Sigmoid colon (tissue), 7 donors: Measurements from ENCODE around the gene PHACTR3. TPM values are rescaled to one million over a fixed set of nuclear protein-coding genes. Genes with fewer than 3 reads are reported as not detected.

Source experiments
- DNase-seq: peaks from one replicate; pipeline ENCODE4 v3.0.0-alpha.2; 2019
- H3K27ac ChIP-seq, 4 donors: fragments of 200-600 bp; sonication (generic); one replicate each; pipeline ENCODE4 v1.5.1; 2016 to 2019; ENCODE audit warnings: mild to moderate bottlenecking in 1 of 4
- H3K27me3 ChIP-seq, 3 donors: fragments of 200-600 bp; sonication (generic); one replicate each; pipeline ENCODE4 v1.5.1; 2019; ENCODE audit warnings: mild to moderate bottlenecking in 1 of 3
- H3K36me3 ChIP-seq, 4 donors: fragments of 200-600 bp; sonication (generic); one replicate each; pipeline ENCODE4 v1.5.1; 2016 to 2019
- H3K4me1 ChIP-seq, 4 donors: fragments of 200-600 bp; sonication (generic); one replicate each; pipeline ENCODE4 v1.5.1; 2017 to 2019
- H3K4me3 ChIP-seq, 4 donors: fragments of 200-600 bp; sonication (generic); one replicate each; pipeline ENCODE4 v1.5.1; 2017 to 2019; ENCODE audit warnings: mild to moderate bottlenecking in 2 of 4, moderate library complexity in 1 of 4
- H3K9me3 ChIP-seq, 4 donors: fragments of 200-600 bp in 3 of 4; sonication (generic) in 3 of 4; one replicate each; pipeline versions ENCODE4 v1.5.1 to v1.6.1; 2013 to 2019
- EP300 ChIP-seq, 4 donors: sonication (generic); formaldehyde crosslinking; IDR thresholded peaks; one replicate each; pipeline ENCODE4 v1.6.1; 2017; ENCODE audit warnings: antibody characterized with exemption in 4 of 4
- POLR2A ChIP-seq, 2 donors: fragments of 450-650 bp; IDR thresholded peaks; one replicate each; pipeline ENCODE4 v1.6.1; 2016; ENCODE audit warnings: antibody characterized with exemption in 2 of 2, mild to moderate bottlenecking in 2 of 2, moderate library complexity in 2 of 2
- POLR2AphosphoS5 ChIP-seq, 4 donors: sonication (generic); formaldehyde crosslinking; IDR thresholded peaks; one replicate each; pipeline ENCODE4 v1.6.1; 2017; ENCODE audit warnings: antibody characterized with exemption in 4 of 4
- WGBS, 2 donors: extraction: QIAGEN DNeasy Blood & Tissue Kit; methylation state at CpG; one replicate each; pipeline ENCODE4 v1.1.7; 2013; 5-methylcytosine and 5-hydroxymethylcytosine counted together
- intact Hi-C: fragments of 100-400 bp; cut with DNase I; formaldehyde crosslinking; loops from one replicate; pipeline ENCODE4 v1.15.1; 2023
- polyA plus RNA-seq, 3 donors: library from polyadenylated mRNA; stranded (reverse); fragments of 200-250 nt; gene quantifications; one replicate each; pipeline ENCODE4 v1.2.3, GENCODE V29; 2013
- total RNA-seq, 4 donors: library from RNA; depleted of rRNA; stranded (reverse); fragments of >200 nt; gene quantifications; one replicate each; pipeline ENCODE4 v1.1.0, GENCODE V29; 2016
- TF ChIP-seq, protein P1 (sequence below), 4 experiments: fragments of 450-650 bp in 3 of 4; fragments of 200-600 bp in 1 of 4; IDR thresholded peaks; one replicate each; pipeline ENCODE4 v1.5.1; 2016 to 2019; ENCODE audit warnings: antibody characterized with exemption in 4 of 4, mild to moderate bottlenecking in 3 of 4, moderate library complexity in 2 of 4
- donor health status: healthy with polysubstance abuse.
- donor health status: Bipolar disorder and iron deficiency.
- donor health status: healthy.

Gene PHACTR3
- total and polyA plus RNA-seq, 7 donors, result under 0.01 to 1.5 (median 0.81) TPM

DNA sequence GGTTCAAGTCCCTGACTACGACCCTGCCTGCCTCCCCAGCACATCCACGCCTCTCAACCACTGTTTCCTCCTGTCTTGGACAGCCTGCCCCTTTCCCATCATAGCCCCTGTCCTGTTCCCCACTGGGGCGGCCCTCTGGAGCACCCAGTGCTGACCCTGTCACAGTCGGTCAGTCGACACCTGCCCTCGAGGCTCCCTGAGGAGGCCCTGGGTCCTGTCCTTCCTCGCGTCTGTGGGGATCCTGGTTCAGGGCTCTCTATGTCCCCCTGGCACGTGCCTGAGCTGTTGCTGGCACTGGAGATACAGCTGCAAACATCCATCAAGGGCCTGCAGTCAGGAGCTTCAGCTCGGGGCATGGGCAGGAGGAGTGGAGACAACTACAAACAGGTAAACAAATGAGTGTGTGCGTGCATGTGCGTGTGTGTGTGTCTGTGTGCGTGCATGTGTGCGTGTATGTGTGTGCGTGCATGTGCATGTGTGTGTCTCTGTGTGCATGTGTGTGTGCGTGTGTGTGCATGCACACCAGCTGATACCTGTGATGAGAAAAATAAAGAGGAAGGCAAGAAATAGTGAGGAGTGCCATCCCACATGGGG, 132.8 kb downstream of the PHACTR3 start:
- Histone ChIP-seq H3K27ac (no peak overlapping the region), H3K27me3 (no peaks in the 10 kb centered on the region), H3K4me3 (no peak overlapping the region), H3K4me1 (no peaks in the 10 kb centered on the region), H3K9me3 (no peaks in the 10 kb centered on the region), H3K36me3 (no peaks in the 10 kb centered on the region)
- intact Hi-C loops, result no loop called here
- no peak for TF ChIP-seq POLR2A (IDR thresholded peaks at IDR 0.05)
- TF ChIP-seq, protein P1, sequence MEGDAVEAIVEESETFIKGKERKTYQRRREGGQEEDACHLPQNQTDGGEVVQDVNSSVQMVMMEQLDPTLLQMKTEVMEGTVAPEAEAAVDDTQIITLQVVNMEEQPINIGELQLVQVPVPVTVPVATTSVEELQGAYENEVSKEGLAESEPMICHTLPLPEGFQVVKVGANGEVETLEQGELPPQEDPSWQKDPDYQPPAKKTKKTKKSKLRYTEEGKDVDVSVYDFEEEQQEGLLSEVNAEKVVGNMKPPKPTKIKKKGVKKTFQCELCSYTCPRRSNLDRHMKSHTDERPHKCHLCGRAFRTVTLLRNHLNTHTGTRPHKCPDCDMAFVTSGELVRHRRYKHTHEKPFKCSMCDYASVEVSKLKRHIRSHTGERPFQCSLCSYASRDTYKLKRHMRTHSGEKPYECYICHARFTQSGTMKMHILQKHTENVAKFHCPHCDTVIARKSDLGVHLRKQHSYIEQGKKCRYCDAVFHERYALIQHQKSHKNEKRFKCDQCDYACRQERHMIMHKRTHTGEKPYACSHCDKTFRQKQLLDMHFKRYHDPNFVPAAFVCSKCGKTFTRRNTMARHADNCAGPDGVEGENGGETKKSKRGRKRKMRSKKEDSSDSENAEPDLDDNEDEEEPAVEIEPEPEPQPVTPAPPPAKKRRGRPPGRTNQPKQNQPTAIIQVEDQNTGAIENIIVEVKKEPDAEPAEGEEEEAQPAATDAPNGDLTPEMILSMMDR (IDR thresholded peaks at IDR 0.05), result no peak
- TF ChIP-seq POLR2AphosphoS5 (IDR thresholded peaks at IDR 0.05), result no peak
- no peak for TF ChIP-seq EP300 (IDR thresholded peaks at IDR 0.05)
- 66 to 77% methylated on average over 16 of the region's 16 CpGs for WGBS, 2 donors
- DNase-seq, result no peak

DNA sequence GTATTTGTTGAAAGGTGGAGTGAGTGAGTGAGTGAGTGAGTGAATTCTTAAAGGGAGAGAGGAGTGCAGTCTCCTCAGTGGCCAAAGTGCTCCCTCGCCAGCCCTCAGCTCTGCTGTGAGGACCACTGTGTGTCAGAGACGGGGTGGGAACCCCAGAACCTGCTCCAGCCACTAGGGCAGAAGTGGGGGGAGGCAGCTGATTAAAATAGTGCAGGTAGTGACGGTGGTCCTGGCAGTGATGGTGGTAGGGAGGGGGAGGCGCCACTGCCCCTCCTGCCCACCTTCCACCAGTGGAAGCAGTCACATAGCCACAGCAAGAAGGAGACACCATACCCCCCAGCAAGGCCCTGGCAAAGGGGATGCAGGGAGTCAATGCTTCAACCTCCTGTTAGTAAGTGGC, 133.5 kb downstream of the PHACTR3 start:
- H3K9me3 ChIP-seq, result no peaks in the 10 kb centered on the region
- H3K27me3 ChIP-seq, result no peaks in the 10 kb centered on the region
- no peaks in the 10 kb centered on the region for H3K4me1 ChIP-seq
- no peak overlapping the region for H3K4me3 ChIP-seq
- no peak for DNase-seq
- intact Hi-C loops, result no loop called here
- TF ChIP-seq POLR2AphosphoS5 (IDR thresholded peaks at IDR 0.05) (no peak), POLR2A (IDR thresholded peaks at IDR 0.05) (no peak), EP300 (IDR thresholded peaks at IDR 0.05) (no peak)
- TF ChIP-seq, protein P1 (IDR thresholded peaks at IDR 0.05), result no peak
- H3K36me3 ChIP-seq, result no peaks in the 10 kb centered on the region
- H3K27ac ChIP-seq, result no peak overlapping the region
- 68 to 81% methylated on average over 4 of the region's 4 CpGs for WGBS, 2 donors

DNA sequence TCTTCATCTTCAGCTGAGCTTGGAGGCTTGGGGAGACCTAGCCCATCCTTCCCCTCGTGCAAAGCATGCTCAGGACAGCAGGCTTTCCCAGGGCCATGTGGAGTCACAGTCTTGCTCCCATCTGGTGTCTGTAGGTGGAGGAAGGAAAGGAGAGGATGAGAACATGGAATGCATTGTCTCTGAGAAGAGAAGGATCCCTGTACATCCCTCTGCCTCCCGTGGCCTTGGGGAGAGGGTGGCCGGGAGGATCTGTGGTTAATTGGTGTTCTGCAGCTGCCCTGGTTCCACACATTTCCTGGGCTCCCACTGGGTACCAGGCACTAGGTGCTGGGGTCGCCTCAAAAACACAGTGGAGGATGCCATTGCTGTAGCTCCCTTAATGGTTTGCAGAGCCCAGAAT, 134.5 kb downstream of the PHACTR3 start:
- intact Hi-C loops, result no loop called here
- no peak overlapping the region for H3K4me3 ChIP-seq
- H3K36me3 ChIP-seq, result no peaks in the 10 kb centered on the region
- no peaks in the 10 kb centered on the region for H3K9me3 ChIP-seq
- no peaks in the 10 kb centered on the region for H3K4me1 ChIP-seq
- TF ChIP-seq EP300 (IDR thresholded peaks at IDR 0.05) (no peak), POLR2AphosphoS5 (IDR thresholded peaks at IDR 0.05) (no peak), POLR2A (IDR thresholded peaks at IDR 0.05) (no peak)
- TF ChIP-seq, protein P1 (IDR thresholded peaks at IDR 0.05), result no peak
- no peaks in the 10 kb centered on the region for H3K27me3 ChIP-seq
- DNase-seq, result no peak
- 38 to 72% methylated on average over 4 of the region's 4 CpGs for WGBS, 2 donors
- H3K27ac ChIP-seq, result no peak overlapping the region

DNA sequence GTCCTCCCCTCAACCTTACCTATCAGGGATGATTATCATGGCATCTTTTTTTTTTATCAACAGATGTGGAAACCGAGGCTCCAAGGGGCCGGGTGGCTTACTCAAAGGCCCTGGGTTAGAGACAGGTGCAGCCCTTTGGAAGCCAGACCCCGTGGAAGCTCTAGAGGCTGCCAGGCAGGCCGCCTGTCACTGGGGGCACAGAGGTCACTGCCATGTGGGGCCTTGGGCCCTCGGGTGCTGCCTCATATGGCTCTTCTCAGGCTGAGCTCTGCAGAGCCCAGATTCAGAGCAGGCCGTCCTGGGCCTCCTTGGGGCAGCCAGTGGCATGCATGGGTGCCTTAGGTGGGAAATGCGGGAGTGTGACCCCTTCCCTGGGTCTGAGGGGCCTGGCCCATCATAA, 136.3 kb downstream of the PHACTR3 start:
- Histone ChIP-seq H3K9me3 (no peaks in the 10 kb centered on the region), H3K27ac (no peak overlapping the region), H3K36me3 (no peaks in the 10 kb centered on the region), H3K27me3 (no peaks in the 10 kb centered on the region), H3K4me3 (no peak overlapping the region), H3K4me1 (no peaks in the 10 kb centered on the region)
- DNase-seq, result no peak
- intact Hi-C loops, result no loop called here
- WGBS, 2 donors, result 69 to 76% methylated on average over 7 of the region's 7 CpGs
- TF ChIP-seq, protein P1 (IDR thresholded peaks at IDR 0.05), result no peak
- TF ChIP-seq EP300 (IDR thresholded peaks at IDR 0.05), result no peak
- TF ChIP-seq POLR2A (IDR thresholded peaks at IDR 0.05), result no peak
- TF ChIP-seq POLR2AphosphoS5 (IDR thresholded peaks at IDR 0.05), result no peak

DNA sequence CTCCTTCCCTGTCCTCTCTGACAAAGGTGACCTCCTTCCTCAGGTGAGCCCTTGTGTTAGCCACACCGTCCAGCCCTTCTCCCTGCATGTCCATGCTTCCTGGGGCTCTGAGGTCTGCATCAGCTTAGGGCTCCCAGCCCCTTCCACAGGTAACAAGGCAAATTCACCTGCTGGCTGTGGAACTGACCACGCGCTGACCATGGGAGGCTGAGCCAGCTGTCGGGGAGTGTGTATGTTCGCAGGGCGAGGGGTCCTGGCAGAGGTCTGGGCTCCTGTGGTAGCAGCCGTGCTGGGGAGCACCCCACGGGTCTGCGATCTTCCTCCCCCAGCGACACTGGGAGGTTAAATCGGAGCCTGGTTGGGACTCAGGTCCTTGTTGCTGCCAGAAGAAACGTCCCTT, 136.7 kb downstream of the PHACTR3 start:
- no peaks in the 10 kb centered on the region for H3K4me1 ChIP-seq
- no peak overlapping the region for H3K27ac ChIP-seq
- intact Hi-C loops, result no loop called here
- no peak for TF ChIP-seq POLR2A (IDR thresholded peaks at IDR 0.05)
- no peak for TF ChIP-seq EP300 (IDR thresholded peaks at IDR 0.05)
- TF ChIP-seq, protein P1 (IDR thresholded peaks at IDR 0.05), result no peak
- TF ChIP-seq POLR2AphosphoS5 (IDR thresholded peaks at IDR 0.05), result no peak
- H3K4me3 ChIP-seq, result no peak overlapping the region
- no peaks in the 10 kb centered on the region for H3K36me3 ChIP-seq
- no peaks in the 10 kb centered on the region for H3K27me3 ChIP-seq
- H3K9me3 ChIP-seq, result no peaks in the 10 kb centered on the region
- 88 to 91% methylated on average over 12 of the region's 12 CpGs for WGBS, 2 donors
- no peak for DNase-seq
